NCI-H526 treated with DMSO at 0.1 percent for 48 hours (cell line): Measurements from ENCODE around the gene CFAP57.

Experiments used
- DNase-seq: peaks from one replicate; lab custom pipeline; 2025; lab: John Stamatoyannopoulos, UW

Gene CFAP57

GRCh38 chr1:43277116-43277876 is 105.2 kb downstream of the CFAP57 start:
- DNase-seq = no peak

GRCh38 chr1:43279161-43279560 is 107.0 kb downstream of the CFAP57 start:
- no peak for DNase-seq

GRCh38 chr1:43279666-43280065 is 107.5 kb downstream of the CFAP57 start:
- DNase-seq = no peak

- DNase-seq = no peak
Measured at GRCh38 chr1:43280692-43281091, 108.6 kb downstream of the CFAP57 start.

GRCh38 chr1:43282220-43283195 is 110.4 kb downstream of the CFAP57 start:
- DNase-seq = no peak

- DNase-seq = peak; percentile 22
Measured at GRCh38 chr1:43284065-43284464, 111.9 kb downstream of the CFAP57 start.

GRCh38 chr1:43284546-43285110 is 112.5 kb downstream of the CFAP57 start:
- no peak for DNase-seq

- DNase-seq = peak; percentile 96
Measured at GRCh38 chr1:43285269-43285990, 113.3 kb downstream of the CFAP57 start, which contains the start of gene C1orf210. C1orf210 (minus strand) TSS chr1:43285581; CDS start chr1:43283270, 2,311 bp downstream.

- peak; percentile 65 for DNase-seq
Measured at GRCh38 chr1:43286115-43286514, 114.0 kb downstream of the CFAP57 start.

- no peak for DNase-seq
Measured at GRCh38 chr1:43286533-43286932, 114.4 kb downstream of the CFAP57 start.

- DNase-seq = no peak
Measured at GRCh38 chr1:43288058-43288784, 116.1 kb downstream of the CFAP57 start.

GRCh38 chr1:43288785-43289706 is 116.9 kb downstream of the CFAP57 start:
- DNase-seq = no peak

- DNase-seq = no peak
Measured at GRCh38 chr1:43292216-43292615, 120.1 kb downstream of the CFAP57 start.

- DNase-seq = no peak
Measured at GRCh38 chr1:43292679-43293078, 120.5 kb downstream of the CFAP57 start.

- DNase-seq = no peak
Measured at GRCh38 chr1:43293176-43293575, 121.0 kb downstream of the CFAP57 start.

- DNase-seq = peak; percentile 41
Measured at GRCh38 chr1:43293896-43294760, 122.0 kb downstream of the CFAP57 start.

- DNase-seq = no peak
Measured at GRCh38 chr1:43294761-43295160, 122.6 kb downstream of the CFAP57 start.

GRCh38 chr1:43296207-43296606 is 124.1 kb downstream of the CFAP57 start:
- DNase-seq = no peak

- DNase-seq = no peak
Measured at GRCh38 chr1:43298055-43298454, 125.9 kb downstream of the CFAP57 start.
